Psoas muscle (tissue), 8 donors: ENCODE data around the gene CNOT4. TPM values are rescaled to one million over a fixed set of nuclear protein-coding genes. Genes with fewer than 3 reads are reported as not detected.

Source experiments
- ATAC-seq, 4 donors: fragments of 200-7000 bp; cut with Tn5 transposase; one replicate each; pipeline ENCODE4 v1.9.1; 2020; ENCODE audit warnings: moderate library complexity in 3 of 4, mild to moderate bottlenecking in 2 of 4
- DNase-seq, 2 donors: peaks; one replicate each; pipeline ENCODE4 v3.0.0-alpha.2; 2020
- H3K27ac ChIP-seq: fragments of 200-600 bp; one replicate; pipeline ENCODE4 v1.8.0; 2022
- H3K27me3 ChIP-seq, 3 donors: fragments of 200-600 bp in 1 of 3; one replicate each; pipeline versions ENCODE4 v1.6.1 to v1.8.0; 2013 to 2022; ENCODE audit warnings: low read length in 2 of 3, mild to moderate bottlenecking in 2 of 3, moderate library complexity in 1 of 3; ENCODE audit not compliant: insufficient read depth in 3 of 3
- H3K36me3 ChIP-seq, 2 donors: fragments of 200-600 bp in 1 of 2; one replicate each; pipeline versions ENCODE4 v1.6.1 to v1.8.0; 2013 to 2022; ENCODE audit warnings: low read depth in 1 of 2, mild to moderate bottlenecking in 1 of 2, moderate library complexity in 1 of 2; ENCODE audit not compliant: insufficient read depth in 1 of 2
- H3K4me1 ChIP-seq: fragments of 200-600 bp; one replicate; pipeline ENCODE4 v1.8.0; 2022
- H3K4me3 ChIP-seq: fragments of 200-600 bp; one replicate; pipeline ENCODE4 v1.8.0; 2022; ENCODE audit warnings: mild to moderate bottlenecking
- H3K9me3 ChIP-seq: fragments of 200-600 bp; one replicate; pipeline ENCODE4 v1.8.0; 2022
- CTCF ChIP-seq: fragments of 200-600 bp; IDR thresholded peaks from one replicate; pipeline ENCODE4 v1.8.0; 2022; ENCODE audit warnings: antibody characterized with exemption
- WGBS, 3 donors: extraction: QIAGEN DNeasy Blood & Tissue Kit; methylation state at CpG; one replicate each; pipeline versions ENCODE4 v1.1.6 to v1.1.7; 2013; 5-methylcytosine and 5-hydroxymethylcytosine counted together
- intact Hi-C, 2 donors: fragments of 100-400 bp; cut with DNase I; formaldehyde crosslinking; loops; one replicate each; pipeline versions ENCODE4 v1.11.0 to v1.14.2; 2022
- polyA plus RNA-seq, 3 donors: library from polyadenylated mRNA; stranded (reverse); fragments of 200-250 nt; gene quantifications; one replicate each; pipeline ENCODE4 v1.2.3, GENCODE V29; 2013
- total RNA-seq, 4 donors: library from RNA; stranded (reverse); fragmentation: NEBNext Ultra II Directional in 2 of 4; extraction: Animal tissue kit (Norgen Biotek cat#: 25700) in 2 of 4; gene quantifications; one replicate each; pipeline versions ENCODE4 v1.2.1 to v1.2.4, GENCODE V29; 2021 to 2023
- donor health status: healthy with polysubstance abuse.
- donor health status: DM: no; HTN: no; CAD: no; lungs with moderate emphysema.
- donor health status: Bipolar disorder and iron deficiency.
- donor health status: healthy.
- donor health status: DM: yes; HTN: yes; CAD: no.
- donor health status: DM: no; HTN: no; CAD: no.
- donor health status: DM: no; HTN: no; CAD: no.
- donor health status: DM: yes; HTN: yes; CAD: no.

Gene CNOT4
- total and polyA plus RNA-seq, 7 donors, result 8.3 to 43.7 (median 27.6) TPM

GRCh38 chr7:135372222-135372621 is 137.7 kb downstream of the CNOT4 start:
- no peak for ATAC-seq
- intact Hi-C loops, result no loop called here
- no peak for TF ChIP-seq CTCF
- DNase-seq, result no peak
- H3K9me3 ChIP-seq, result no peaks in the 10 kb centered on the region
- no peak overlapping the region for H3K4me3 ChIP-seq
- 94 to 96% (median 94%) methylated on average over 10 of the region's 10 CpGs for WGBS, 3 donors
- H3K4me1 ChIP-seq, result peaks cover 3% of the 10 kb centered on the region
- H3K27me3 ChIP-seq, result no peaks in the 10 kb centered on the region
- no peaks in the 10 kb centered on the region for H3K36me3 ChIP-seq
- H3K27ac ChIP-seq, result no peak overlapping the region

GRCh38 chr7:135370656-135371055 is 139.2 kb downstream of the CNOT4 start:
- H3K9me3 ChIP-seq, result no peaks in the 10 kb centered on the region
- WGBS, 3 donors, result 91 to 100% (median 96%) methylated on average over 1 of the region's 1 CpG
- ATAC-seq, result no peak
- H3K4me3 ChIP-seq, result no peak overlapping the region
- no peak for TF ChIP-seq CTCF
- intact Hi-C loops, result no loop called here
- H3K27me3 ChIP-seq, result no peaks in the 10 kb centered on the region
- H3K27ac ChIP-seq, result no peak overlapping the region
- no peak for DNase-seq
- H3K4me1 ChIP-seq, result peaks cover 12% of the 10 kb centered on the region
- no peaks in the 10 kb centered on the region for H3K36me3 ChIP-seq

DNA sequence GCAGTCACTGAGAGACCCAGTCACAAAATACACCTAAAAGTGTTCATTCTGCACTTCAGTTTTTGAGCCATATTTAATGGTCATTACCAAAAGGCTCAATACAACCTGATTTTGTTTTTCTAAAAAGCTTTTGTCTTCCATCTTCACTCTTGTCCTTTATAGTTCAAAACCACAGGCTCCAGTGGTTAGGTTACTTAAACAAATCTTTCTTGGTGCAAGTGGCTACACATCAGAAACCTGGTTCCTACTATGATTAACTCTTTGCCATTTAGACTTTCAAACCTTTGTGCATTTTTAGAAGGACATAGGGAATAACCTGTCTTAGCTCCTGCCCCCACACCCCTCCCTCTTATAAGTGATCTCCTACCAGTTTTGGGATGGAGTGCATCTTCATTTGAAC is 140.5 kb downstream of the CNOT4 start:
- DNase-seq (no peak), ATAC-seq (no peak)
- Histone ChIP-seq H3K36me3 (no peaks in the 10 kb centered on the region), H3K4me1 (peaks cover 21% of the 10 kb centered on the region), H3K4me3 (no peak overlapping the region), H3K27ac (no peak overlapping the region), H3K9me3 (no peaks in the 10 kb centered on the region), H3K27me3 (no peaks in the 10 kb centered on the region)
- TF ChIP-seq CTCF, result no peak
- intact Hi-C loops, result no loop called here

- Histone ChIP-seq H3K4me1 (peaks cover 21% of the 10 kb centered on the region), H3K27ac (no peak overlapping the region), H3K36me3 (peaks cover 0 to 3% of the 10 kb centered on the region in 2 donors), H3K9me3 (no peaks in the 10 kb centered on the region), H3K4me3 (no peak overlapping the region), H3K27me3 (no peaks in the 10 kb centered on the region)
- intact Hi-C loops, result no loop called here
- no peak for TF ChIP-seq CTCF
- no peak for ATAC-seq
- DNase-seq, result no peak
- WGBS, 3 donors, result 84 to 91% (median 86%) methylated on average over 5 of the region's 5 CpGs
Measured at GRCh38 chr7:135368416-135369186, 141.3 kb downstream of the CNOT4 start.
